ENCODE data around the gene CFAP299.
"Not testable (repeated sequence)": the region's sequence is repeated elsewhere in the genome, so short reads cannot be mapped to it uniquely, and the experiment has no call there.

The CFAP299 gene

DNA sequence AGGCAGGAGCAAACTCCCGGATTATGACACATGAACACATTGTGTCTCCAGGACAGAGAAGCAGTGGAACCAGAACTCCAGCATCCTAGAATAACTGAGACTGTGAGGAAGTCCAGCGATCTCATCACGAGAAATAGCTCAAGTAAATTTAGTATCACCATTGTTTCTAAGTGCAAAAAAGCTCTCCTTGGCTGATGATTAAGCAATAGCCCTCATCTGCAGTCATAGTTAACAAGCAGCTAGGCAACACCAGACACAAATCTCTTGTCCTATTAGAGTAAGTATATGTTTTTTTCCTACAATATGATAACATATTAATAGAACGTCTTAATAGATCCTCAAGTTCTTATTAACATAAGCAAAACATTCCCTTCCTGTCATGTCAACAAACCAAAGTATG is 2.4 kb upstream of the CFAP299 start:
- no peak for DNase-seq

DNA sequence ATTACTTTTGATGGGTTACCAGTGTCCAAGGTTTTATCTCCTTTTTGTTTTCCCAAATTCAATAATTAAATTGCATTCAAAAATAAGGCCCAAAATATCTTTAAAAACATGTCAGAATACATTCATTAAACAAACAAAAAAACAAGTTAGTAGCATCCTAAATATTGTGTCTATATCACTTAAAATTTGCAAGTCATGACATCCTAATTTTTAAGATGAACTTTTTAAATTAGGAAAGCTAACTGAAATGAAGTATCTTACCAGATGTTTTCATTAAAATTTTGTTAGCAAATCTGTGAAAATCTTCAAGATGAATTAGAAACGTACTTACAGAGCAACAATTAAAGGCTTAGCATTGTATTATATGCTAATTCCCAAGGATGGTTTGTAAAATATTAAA is 962 bp upstream of the CFAP299 start:
- no peak for DNase-seq

DNA sequence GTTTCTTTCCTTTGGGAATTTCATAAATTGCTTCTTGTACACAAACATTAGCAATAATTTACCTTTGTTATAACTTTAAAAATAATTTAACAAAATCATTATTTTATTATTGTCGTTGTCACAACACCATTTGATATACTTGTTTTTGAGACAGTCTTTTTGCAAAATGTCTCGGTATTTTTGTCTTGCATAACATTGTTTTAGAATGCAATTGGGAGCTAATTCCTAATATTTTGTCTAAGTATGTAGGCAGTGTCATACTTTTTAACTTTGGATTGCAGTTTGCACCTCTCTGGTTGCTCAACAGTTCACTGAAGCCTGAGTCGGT is 340 bp upstream of the CFAP299 start:
- DNase-seq = no peak

DNA sequence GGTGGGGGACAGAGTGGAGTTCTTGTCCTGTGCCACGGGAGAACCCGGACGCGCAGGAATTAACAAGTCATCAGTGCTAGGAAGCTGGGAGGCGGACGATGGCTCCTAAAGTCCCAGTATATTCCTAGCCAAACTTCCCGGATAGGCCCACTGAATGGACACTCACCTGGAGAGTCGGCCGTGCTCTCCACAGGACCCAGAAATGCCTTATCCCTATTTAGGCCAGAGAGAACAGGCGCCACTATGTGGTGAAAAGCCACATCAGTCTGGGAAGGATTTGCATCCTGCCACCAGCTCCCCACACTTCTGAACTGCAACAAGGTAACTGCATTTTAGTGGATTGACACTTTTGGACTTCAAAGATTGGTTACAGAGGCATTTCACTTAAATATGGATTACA is 1.1 kb downstream of the CFAP299 start:
- peak; percentile 6 to 46 for DNase-seq

DNA sequence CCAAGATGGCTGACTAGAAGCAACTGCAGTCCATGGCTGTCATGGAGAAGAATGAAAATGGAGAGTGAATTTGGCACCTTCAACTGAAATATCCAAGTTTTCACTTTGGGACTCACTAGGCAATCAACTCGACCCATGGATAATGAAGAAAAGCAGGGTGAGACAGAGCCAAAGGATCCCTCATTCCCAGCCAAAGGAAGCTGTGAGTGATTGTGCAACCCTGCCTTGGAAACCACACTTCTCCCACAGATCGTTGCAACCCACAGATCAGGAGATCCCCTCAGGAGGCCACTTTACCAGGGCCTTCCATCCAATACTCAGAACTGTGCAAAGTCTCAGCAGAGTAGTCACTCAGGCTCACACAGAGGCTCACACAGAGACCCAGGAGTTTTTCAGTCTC is 4.5 kb downstream of the CFAP299 start:
- DNase-seq = no peak

DNA sequence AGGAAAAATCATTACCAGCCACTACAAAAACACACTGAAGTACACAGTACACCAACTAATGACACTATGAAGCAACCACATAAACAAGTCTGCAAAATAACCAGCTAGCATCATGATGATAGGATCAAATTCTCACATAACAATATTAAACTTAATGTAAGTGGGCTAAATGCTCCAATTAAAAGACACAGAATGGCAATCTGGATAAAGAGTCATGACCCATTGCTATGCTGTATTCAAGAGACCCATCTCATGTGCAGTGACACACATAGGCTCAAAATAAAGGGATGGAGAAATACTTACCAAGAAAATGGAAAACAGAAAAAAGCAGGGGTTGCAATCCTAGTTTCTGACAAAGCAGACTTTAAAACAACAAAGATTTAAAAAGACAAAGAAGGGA is 7.2 kb downstream of the CFAP299 start:
- DNase-seq = not testable (repeated sequence)

DNA sequence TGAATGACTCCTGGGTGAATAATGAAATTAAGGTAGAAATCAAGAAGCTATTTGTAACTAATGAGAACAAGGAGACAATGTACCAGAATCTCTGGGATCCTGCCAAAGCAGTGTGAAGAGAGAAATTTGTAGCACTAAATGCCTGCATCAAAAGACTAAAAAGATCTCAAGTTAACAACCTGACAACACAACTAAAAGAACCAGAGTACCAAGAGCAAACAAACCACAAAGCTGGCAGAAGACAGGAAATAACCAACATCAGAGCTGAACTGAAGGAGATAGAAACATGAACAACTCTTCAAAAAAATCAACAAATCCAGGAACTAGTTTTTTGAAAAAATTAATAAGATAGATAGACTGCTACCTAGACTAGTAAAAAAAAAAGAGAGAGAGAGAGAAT is 8.4 kb downstream of the CFAP299 start:
- DNase-seq = no peak

DNA sequence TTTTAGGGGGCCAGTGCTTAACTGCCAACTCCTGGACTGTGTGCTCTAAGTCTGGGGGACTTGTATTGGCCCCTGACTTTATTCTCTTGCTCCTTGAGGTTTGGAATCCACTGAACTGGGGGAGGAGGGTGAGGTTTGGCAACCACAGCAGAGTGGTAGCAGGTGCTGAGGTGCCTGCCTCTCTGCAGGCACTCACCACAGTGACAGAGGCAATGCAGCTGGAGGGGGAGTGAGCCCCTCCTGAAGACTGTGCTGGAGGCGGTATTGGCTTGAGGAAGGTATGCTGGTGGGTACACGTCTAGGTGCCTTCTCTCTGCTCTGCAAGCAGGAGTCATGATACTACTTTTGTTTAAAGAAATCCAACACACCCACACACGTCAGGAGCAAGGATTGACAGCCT is 24.6 kb downstream of the CFAP299 start:
- DNase-seq = no peak

DNA sequence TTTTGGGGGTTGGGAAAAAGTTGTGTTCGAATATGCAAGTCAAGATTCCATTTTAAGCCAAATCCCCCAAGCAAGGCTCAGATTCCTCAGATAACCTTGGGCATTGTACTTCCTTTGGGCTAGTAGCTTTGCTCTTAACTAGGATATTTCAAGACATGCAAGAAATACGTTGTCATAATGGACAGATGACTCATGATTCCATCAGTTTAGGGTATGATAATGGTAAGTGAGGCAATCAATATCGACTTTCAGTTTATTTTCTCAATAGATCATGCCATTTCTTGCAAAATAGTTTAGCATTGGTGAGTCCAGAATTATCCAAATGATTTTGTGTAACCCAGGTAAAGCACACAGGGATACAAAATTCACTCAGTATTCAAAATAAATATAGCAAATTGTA is 25.4 kb downstream of the CFAP299 start:
- no peak for DNase-seq

DNA sequence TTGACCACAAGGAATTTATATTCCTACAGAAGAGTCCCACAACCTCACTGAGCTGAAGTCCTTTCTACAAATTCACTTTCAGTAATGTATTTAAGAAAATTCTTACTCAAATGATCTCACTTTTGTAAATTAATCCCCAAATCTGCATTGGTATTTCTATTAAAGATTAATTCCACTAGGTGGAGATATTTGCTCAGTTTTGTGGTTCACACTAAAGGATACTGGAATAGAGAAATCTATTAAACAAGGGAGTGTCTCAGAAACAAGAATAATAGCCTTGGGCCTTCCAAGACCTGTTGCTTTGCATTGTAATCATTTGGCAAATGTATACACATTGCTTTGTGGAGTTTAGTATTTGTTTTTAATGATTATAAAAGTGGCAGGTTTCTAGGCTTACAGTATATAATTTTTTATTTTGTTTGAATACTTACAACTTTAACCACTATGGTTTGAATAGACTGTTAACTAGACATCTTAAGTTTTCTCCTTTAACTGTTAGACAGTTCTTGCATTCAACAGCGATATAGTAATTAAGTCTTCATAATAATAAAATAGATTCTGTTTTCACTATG is 25.9 kb downstream of the CFAP299 start:
- DNase-seq = peak; percentile 1 to 12

DNA sequence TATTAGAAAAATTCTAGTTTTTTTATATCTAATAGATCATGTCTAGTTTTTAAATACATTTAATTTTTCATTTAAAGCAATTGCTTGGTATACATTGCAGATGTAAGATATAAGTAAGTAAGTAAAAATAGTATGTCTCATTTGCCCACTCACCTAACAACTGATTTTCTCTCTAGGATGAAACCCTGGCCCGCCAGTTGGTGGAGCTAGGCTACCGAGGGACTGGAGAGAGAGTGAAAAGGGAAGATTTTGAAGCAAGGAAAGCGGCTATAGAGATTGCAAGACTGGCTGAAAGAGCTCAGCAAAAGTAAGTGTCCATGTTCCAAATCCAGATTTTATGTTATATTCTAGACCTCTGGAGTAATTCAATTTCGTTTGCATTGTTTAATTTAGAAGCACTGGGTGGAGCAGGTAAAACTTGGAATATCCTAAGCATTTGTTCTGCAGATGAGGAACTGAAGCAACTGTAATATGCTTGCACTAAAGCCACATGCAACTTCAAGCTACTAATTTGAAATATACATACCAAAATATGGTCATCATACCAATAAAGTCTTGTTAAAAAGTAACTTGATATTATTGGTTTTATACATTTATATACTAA is 27.1 kb downstream of the CFAP299 start:
- peak; percentile 12 to 39 for DNase-seq

DNA sequence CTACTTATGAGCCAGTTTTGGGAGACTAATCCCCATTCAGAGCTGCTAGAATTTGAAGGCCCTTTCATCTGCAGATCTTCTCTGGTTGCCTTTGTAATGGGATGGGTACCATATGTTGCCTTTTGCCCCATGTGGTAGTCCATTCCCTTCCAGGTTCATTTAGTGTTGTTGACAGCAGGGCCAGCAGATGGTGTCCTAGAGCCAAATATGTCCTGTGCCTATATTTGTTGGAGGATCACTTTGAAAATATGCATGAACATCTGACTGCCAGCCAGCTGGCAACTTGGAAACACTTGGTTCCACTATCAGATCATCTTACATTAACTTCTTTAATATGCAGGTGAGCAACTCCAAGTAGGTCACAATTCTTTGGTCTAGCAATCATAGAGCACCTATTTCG is 30.4 kb downstream of the CFAP299 start:
- peak; percentile 37 to 54 for DNase-seq

DNA sequence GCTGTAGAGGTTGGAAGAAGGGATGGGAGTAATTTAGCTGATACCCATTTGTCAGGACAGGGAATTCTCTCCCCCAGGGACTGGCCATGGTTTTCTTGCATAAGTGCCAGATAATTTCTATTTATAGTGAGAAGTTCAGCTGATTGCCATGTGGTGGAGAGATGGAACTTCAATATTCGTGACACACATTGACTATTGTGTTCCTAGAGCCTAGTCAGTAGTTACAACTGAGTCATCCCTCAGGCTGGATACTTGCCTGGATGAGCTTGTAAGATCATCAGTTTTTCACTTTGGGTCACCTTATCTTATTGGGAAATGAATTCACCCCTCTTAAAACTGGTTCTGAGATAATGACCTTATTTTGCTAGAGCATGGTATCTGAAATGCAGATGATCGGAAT is 32.2 kb downstream of the CFAP299 start:
- no peak for DNase-seq

DNA sequence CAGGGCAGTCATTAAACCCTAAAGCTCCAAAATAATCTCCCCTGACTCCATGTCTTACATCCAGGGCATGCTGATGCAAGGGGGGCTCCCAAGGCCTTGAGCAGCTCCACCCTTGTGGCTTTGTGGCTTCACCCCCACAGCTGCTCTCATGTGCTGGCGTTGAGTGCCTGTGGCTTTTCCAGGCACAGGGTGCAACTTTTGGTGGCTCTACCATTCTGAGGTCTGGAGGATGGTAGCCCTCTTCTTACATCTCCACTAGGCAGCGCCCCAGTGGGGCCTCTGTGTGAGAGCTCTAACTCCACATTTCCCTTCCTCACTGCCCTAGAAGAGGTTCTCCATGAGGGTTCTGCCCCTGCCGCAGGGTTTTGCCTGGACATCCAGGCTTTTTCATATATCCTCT is 35.1 kb downstream of the CFAP299 start:
- DNase-seq = no peak

DNA sequence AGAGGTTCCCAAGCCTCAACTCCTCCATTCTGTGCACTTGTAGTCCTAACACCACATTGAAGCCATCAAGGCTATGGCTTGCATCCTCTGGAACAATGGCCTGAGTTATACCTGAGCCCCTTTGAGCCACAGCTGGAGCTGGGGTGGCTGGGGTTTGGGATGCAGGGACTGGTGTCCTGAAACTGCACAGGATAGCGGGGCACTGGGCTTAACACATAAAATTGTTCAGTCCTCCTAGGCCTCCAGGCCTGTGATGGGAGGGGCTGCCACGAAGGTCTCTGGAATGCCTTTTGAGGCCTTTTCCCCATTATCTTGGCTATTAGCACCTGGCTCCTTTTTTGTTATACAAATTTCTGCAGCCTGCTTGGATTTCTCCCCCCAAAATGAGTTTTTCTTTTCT is 35.5 kb downstream of the CFAP299 start:
- DNase-seq = no peak

DNA sequence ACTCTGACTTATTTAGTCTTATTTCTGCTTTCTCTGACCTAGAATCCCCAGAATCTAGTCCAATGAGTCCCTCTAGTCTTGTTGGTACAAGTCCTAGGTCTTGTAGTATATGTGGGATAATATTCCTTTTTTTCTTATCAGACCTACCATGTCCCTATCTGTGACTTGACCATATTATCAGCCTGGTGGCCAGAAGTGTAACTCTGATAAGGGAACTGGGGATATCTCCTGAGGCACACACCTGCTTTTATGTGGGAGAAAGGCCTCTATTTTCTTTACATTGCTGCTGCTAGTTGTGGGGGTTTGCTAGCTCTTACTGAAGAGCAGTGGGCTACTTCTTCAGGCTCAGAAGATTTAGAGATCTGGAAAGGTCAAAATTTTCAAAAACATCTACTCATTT is 38.6 kb downstream of the CFAP299 start:
- no peak for DNase-seq

DNA sequence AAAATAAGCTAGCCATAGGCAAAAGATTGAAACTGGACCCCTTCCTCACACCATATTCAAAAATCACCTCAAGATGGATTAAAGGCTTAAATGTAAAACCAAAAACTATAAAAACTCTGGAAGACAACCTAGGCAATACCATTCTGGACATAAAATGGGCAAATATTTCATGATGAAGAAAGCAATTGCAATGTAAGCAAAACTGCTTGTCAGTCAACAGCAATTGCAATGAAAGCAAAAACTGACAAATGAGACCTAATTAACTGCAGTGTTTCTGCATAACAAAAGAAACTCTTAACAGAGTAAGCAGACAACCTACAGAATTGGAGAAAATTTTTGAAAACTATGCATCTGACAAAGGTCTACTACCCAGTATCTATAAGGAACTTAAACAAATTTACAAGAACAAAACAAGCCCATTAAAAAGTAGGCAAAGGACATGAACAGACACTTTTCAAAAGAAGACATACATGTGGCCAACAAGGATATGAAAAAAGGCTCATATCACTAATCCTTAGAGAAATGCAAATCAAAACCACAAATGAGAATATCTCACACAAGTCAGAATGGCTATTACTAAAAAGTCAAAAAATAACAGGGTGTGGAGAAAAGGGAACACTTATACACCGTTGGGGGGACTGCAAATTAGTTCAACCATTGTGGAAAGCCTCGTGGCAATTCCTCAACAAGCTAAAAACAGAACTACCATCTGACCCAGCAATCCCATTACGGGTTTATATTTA is 46.7 kb downstream of the CFAP299 start:
- no peak for DNase-seq

DNA sequence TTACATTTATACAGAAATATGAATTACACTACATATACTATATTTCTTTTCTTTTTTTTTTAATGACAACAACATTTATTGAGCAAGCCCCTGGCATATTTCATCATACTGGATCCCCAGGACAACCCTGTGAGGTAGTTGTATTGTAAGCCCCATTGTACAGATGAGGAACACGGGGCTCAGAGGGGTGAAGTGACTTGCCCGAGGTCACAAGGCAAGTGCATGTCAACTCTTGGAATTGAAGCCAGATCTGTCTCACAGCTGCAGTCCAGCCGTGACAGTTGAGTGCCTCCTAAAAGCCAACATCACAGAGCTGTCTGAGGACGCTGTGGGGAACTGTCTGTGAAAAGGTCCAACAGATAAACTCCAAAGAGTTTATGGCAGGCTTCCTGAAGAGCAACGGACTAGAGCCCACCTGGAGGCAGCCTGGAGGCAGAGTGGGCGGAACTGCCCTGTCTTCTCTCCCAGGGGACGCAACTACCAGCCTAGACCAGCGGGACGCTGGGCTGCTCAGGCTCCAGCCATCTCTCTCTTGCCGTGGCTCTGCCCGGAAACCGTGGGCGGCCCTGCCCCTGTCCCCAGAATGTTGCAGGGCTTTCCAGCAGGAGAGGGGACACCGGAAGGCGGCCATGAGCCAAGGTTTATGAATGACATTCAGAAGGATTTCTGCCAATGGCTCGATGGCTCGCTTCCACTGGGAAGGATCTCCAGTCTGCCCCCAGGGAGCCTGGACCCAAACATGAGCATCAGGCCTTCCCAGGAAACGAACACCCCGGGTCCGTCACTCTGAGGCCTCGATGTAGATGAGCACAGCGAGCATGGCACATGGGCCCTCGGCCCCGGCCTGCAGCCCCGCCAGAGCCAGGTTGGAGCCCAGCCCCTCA is 50.1 kb downstream of the CFAP299 start:
- DNase-seq = no peak

DNA sequence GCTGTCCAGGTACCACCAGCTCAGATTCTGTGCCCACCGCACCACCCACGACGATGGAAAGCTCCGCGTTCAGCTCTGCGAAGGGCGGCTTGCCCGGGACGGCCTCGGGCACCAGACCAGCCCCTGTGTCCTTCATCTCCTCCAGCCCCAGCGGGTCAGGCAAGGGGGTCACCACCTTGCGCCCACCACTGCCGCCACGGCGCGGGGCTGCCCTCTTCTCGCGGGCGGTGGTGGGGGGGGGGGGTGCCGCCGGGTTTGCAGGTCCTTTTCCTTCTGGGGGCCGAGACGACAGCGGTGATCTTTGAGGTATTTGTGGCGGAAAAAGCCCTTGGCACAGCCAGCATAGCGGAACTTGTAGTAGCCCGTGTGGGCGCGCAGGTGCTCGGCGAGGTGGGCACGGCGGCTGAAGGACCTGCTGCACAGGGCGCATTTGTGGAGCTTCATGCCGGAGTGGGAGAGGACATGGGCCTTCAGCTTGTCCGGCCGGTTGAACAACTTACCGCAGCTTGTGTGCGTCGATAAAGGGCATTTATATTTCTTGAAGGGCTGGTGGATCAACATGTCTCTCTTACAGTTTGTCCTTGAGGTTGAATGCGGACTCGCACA is 50.9 kb downstream of the CFAP299 start:
- DNase-seq = no peak

DNA sequence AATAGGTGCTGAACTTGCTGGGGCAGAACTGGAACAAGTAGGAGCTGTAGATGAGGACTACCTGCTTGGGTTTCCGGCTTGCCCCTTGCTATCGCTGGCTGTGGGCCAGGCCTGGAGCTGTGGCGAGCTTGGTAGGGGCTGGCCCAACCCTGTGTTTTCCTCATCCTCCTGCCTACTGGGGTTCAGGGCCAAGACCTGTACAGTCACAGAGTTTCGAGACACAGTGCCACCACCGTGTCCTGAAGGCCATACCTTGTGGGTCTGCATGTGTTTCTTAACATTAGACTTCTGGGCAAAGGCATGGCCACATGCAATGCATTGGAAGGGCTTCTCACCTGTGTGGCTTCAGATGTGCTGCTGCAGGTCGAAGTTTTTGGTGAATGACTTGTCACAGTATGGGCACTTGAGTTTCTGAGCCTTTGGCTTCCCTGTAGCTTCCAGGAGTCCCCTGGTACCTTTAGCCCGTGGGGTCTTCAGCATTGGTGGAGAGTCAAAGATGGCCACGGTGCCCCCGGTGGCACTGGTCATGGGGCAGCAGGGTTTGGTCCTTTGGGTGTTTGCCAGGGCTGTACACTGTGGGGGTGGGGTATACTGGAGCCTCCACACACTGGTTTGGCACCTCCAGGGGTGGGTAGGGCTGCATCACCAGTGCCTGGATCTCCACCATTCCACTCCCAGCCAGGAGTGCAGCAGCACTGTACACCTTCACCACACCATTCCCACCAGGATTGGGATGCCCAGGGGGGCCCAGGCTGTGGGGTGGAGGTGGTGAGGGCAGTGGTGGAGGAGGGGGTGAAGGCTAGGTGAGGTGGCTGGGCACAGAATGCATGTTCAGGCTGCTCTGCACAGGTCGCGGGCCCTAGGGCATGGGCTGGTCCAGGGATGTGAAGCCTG is 52.1 kb downstream of the CFAP299 start:
- no peak for DNase-seq

DNA sequence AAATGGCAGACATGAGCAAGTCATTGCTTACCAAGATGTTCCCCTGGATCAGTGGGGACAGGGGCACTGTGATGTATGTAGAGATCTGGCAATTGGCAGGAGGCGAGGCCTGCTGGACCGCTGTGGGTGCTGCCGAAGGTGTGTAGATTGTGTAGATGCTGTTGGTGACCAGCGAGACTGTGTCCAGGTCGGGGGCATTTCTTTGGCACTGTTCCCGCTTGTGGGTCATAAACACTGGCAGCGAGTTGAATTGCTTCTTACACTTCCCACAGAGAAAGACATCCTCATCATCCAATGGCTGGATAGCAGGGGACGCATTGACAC is 52.7 kb downstream of the CFAP299 start:
- no peak for DNase-seq

DNA sequence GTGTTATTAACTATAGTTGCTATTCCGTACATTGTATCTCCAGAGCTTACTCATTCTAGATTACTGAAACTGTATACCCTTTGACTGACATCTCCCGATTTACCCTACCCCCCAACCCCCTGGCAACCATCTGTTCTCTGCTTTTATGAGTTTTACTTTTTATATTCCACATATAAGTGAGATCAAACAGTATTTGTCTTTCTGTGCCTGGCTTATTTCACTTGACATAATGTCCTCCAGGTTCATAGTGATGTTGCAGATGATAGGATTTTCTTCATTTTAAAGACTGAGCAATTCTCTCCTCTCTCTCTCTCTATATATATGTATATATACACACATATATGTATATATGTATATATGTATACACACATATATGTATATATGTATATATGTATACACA is 54.6 kb downstream of the CFAP299 start:
- DNase-seq = no peak

All from NCI-H526 (cell line).